ENCODE results near the gene NFATC2. TPM values are rescaled to one million over a fixed set of nuclear protein-coding genes. Genes with fewer than 3 reads are reported as not detected.

NFATC2 gene
- total RNA-seq, 1 donor = 16.2 TPM

GRCh38 chr20:51423290-51423667, 119.2 kb downstream of the NFATC2 start:
- DNase-seq (ENCODE audit: low read depth in 2 of 3, low spot score in 2 of 3) = no peak

DNA sequence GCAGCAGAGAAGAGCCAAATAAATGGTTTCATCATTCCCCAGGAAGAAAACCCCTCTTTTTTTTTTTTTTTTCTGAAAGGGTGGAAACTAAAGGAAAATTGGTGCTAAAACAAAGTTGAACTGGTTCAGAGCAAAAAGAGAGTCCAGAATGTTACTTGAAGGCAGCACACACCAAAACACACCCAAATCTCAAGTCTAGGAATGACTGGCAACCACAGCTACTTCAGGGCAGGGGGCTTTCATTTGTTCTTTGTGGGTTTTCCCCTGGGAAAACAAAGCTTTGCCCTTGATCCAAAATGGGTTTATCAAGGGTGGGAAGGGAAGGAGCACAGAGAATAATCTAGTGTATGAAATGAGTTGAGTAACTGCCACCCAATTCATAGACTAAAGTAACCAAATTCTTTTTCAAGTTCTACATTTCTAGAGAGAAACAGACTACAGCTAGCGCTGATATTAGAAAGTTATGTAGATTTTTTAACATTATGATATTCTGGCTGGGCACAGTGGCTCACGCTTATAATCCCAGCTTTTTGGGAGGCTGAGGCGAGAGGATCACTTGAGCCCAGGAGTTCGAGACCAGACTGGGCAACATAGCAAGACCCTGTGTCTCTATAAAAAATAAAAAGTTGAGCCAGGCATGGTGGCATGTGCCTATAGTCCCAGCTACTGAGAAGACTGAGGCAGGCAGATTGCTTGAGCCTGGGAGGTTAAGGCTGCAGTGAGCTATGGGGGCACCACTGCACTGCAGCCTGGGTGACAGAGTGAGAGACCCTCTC, 119.8 kb downstream of the NFATC2 start:
- DNase-seq (ENCODE audit: low read depth in 2 of 3, low spot score in 2 of 3) = no peak

DNA sequence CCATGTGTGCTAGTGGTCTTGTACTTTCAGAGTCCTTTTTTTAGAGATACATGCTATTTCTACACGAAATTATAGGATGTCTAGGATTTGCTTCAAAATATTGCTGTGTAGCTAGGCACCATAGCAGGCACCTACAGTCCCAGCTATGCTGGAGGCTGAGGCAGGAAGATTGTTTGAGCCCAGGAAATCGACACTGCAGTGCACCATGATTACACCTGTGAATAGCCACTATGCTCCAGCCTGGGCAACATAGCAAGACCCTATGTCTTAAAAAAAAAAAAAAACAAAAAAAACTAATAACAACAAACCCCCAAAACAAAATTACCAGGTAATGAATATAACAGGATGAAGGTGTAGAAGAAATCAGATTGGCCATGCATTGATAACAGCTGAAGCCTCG, 121.7 kb downstream of the NFATC2 start:
- DNase-seq (ENCODE audit: low read depth in 2 of 3, low spot score in 2 of 3) = no peak

- DNase-seq (ENCODE audit: low read depth in 2 of 3, low spot score in 2 of 3) = no peak
These were observed 122.4 kb downstream of the NFATC2 start for GRCh38 chr20:51420111-51420510.

GRCh38 chr20:51419646-51420045, 122.9 kb downstream of the NFATC2 start:
- DNase-seq (ENCODE audit: low read depth in 2 of 3, low spot score in 2 of 3) = no peak

- no peak for DNase-seq (ENCODE audit: low read depth in 2 of 3, low spot score in 2 of 3)
These were observed 123.3 kb downstream of the NFATC2 start for GRCh38 chr20:51419231-51419630.

DNA sequence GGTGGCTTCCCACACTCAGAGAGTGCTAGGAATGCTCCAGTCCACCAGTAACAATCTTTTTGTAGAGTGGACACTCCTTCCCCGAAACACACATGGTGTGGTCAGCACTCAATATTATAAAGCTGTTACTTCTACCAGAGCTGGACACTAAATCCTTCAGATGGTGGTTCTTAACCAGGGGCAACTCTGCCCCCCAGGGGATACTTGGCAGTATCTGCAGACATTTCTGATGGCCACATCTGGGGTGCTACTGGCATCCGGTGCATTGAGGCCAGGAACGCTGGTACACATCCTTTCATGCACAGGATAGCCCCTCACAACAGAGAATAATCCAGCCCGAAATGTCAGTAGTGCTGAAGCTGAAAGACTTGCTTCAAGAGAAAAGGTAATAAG, 124.4 kb downstream of the NFATC2 start:
- no peak for DNase-seq (ENCODE audit: low read depth in 2 of 3, low spot score in 2 of 3)

DNA sequence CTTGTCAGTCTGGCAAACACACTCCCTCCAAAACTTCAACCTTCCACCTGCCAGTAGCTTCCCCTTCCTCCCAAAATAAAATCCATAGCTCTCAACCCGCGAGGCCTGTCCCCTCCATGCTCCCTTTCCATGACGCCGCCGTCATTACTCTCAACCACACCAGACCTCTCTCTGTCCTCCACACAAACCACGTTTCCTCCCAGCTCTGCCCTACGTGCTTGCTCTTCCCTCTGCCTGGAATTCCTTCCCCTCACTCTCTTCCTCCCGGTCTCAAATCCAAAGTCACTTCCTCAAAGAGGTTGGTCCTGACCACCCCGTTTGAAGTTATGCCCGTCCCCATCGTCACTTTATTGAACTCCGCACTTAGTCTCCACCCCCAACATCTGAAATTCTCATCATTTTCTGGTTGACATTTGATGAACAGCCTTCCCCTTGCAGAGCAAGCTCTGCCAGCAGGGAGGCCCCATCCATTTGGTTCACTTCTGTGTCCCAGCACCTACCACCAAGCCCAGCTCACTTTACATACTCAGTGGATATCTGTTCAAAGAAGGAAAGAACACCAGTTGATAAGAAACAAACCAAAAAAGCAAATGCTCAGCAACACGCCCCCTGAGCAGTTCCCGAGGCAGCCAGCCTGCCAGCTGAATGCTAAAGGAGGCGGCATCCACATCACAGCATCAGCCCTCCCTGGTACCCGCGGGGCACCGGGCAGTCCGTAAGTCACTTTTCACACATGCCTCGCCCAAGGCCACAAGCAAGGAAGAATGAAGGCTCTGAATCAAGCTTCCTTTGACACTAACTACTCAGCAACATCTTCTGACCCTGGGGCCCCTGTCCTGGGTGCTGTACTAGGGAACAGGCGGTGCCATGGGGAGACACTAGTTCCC, 125.0 kb downstream of the NFATC2 start:
- no peak for DNase-seq (ENCODE audit: low read depth in 2 of 3, low spot score in 2 of 3)

DNA sequence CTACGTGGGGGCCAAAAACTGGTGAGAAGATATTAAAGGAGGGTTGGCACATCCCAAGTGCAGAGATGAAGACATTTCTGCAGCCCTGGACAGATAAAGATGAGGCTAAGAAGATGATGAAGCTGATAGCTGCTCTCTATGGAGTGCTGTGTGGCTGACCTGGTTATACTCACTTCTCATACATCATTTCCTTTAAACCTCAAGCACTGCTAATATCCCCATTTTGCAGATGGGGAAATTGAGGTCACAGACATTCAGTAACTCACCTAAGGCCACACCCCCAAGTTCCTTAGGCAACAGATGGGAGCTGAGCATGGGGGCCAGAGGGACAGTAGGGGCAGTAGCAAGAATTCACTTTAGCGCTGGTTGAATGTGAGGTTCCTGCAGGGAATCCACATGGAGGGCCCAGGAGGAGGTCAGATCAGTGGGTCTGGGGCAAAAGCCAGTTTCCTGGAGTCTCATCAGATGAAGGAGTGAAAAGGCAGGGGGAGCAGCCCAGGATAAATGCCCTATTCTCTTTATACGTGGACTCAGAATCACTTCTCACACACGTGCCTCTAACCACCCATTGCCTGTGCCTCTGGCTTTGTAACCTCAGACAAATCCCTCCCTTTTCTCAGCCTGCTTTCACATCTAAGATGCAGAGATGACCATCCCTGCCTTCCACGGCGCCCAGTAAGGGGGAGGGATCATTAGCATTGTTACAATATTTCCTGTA, 125.8 kb downstream of the NFATC2 start:
- DNase-seq (ENCODE audit: low read depth in 2 of 3, low spot score in 2 of 3) = no peak

GRCh38 chr20:51413857-51414256, 128.7 kb downstream of the NFATC2 start:
- no peak for DNase-seq (ENCODE audit: low read depth in 2 of 3, low spot score in 2 of 3)

DNA sequence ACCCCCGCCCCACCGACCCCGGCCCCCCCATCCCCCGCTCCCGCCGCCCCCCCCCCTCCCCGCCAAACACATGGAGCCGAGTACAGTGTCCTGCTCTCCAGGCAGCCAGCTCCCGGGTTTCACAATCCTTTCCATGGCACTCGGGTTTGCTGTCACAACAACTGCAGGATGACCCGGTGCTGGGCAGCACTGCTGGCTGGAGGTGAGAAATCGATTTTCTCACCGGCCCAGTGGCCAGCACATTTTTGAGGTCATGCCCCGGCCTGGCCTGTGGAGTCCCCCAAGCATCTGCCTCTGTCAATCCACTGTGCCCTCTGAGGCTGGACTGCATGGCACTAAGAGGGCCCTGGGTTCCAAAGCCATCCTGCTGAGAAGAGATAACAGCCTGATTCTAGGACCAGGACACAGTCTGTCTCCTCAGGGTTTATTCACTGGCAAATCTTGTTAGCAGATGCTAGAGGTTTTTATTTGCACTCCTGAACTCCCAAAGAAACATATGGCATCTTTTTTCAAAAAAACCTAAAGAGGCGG, 129.5 kb downstream of the NFATC2 start:
- DNase-seq (ENCODE audit: low read depth in 2 of 3, low spot score in 2 of 3) = no peak

DNA sequence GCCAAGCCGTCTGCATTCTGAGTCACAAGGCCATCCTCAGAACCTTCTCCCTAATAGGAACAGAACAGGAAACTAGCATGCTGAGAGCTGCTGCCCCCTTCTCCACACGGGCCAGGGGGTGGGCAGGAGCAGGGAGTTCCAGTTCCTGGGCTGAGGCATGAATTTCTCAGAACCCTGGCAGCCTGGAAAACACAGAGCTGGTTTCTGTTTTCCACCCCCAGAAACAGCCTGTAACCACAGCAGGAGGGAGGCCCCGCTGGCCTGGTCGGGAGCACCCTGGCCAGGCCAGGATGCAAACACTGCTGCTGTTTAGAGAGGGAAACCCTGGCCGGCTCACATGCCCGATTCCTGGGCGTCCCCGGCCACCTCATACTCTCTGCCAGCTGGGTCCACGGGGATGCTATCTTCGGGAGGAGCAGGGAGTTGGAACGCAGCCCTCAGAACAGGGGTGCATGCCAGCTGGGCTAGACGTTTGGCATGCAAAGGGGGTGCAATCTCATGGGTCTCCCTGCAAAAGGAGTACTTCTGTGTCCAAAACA, 130.1 kb downstream of the NFATC2 start:
- DNase-seq (ENCODE audit: low read depth in 2 of 3, low spot score in 2 of 3) = no peak

GRCh38 chr20:51411870-51412269, 130.6 kb downstream of the NFATC2 start:
- DNase-seq (ENCODE audit: low read depth in 2 of 3, low spot score in 2 of 3) = peak in 1 of 3 donors; percentile 26

GRCh38 chr20:51410586-51411325, 131.8 kb downstream of the NFATC2 start:
- DNase-seq (ENCODE audit: low read depth in 2 of 3, low spot score in 2 of 3) = no peak

- no peak for DNase-seq (ENCODE audit: low read depth in 2 of 3, low spot score in 2 of 3)
These were observed 133.2 kb downstream of the NFATC2 start for GRCh38 chr20:51409192-51409880.

GRCh38 chr20:51404297-51405060, 138.0 kb downstream of the NFATC2 start:
- peak in 1 of 3 donors; percentile 70 for DNase-seq (ENCODE audit: low read depth in 2 of 3, low spot score in 2 of 3)

- DNase-seq (ENCODE audit: low read depth in 2 of 3, low spot score in 2 of 3) = no peak
These were observed 138.9 kb downstream of the NFATC2 start for GRCh38 chr20:51403466-51404220.

- peak in 2 of 3 donors; percentile 59 to 74 for DNase-seq (ENCODE audit: low read depth in 2 of 3, low spot score in 2 of 3)
These were observed 140.3 kb downstream of the NFATC2 start for GRCh38 chr20:51402201-51402600.
